ENCODE results near the gene WDFY2. TPM values are rescaled to one million over a fixed set of nuclear protein-coding genes. Genes with fewer than 3 reads are reported as not detected.

WDFY2 gene
- total and polyA plus RNA-seq, 4 donors = 3.4 to 10.5 (median 5.8) TPM

- WGBS = 74% methylated on average over 2 of the region's 2 CpGs
- Histone ChIP-seq H3K27me3 (ENCODE audit: control insufficient read depth in 4 of 4, insufficient read depth in 4 of 4, low read length in 3 of 4) (no peaks in the 10 kb centered on the region), H3K36me3 (ENCODE audit: control insufficient read depth in 4 of 4, insufficient read depth in 3 of 4, low read depth in 1 of 4, low read length in 3 of 4) (peaks cover 0 to 2% (median 0%) of the 10 kb centered on the region in 4 donors), H3K9ac (ENCODE audit: low read depth in 1 of 2, low read length in 2 of 2) (no peak overlapping the region), H3K4me3 (ENCODE audit: low read depth in 1 of 3, low read length in 3 of 3) (no peak overlapping the region), H3K27ac (ENCODE audit: low read depth in 1 of 2, low read length in 2 of 2) (no peak overlapping the region), H3K4me1 (ENCODE audit: control insufficient read depth in 4 of 4, insufficient read depth in 4 of 4, low read length in 3 of 4) (peaks cover 0 to 9% (median 6%) of the 10 kb centered on the region in 4 donors), H3K9me3 (ENCODE audit: control insufficient read depth in 4 of 4, low read length in 3 of 4) (no peaks in the 10 kb centered on the region)
- TF ChIP-seq ATF3 (IDR thresholded peaks at IDR 0.05) (no peak), YY1 (IDR thresholded peaks at IDR 0.05) (no peak), SP1 (IDR thresholded peaks at IDR 0.05) (no peak), RXRA (IDR thresholded peaks at IDR 0.05) (no peak), HNF4A (conservative IDR thresholded peaks at IDR 0.05) (no peak), NR2F2 (IDR thresholded peaks at IDR 0.05) (no peak), GABPA (IDR thresholded peaks at IDR 0.05 in 1 of 2, conservative IDR thresholded peaks at IDR 0.05 in 1 of 2) (no peak), HNF4G (IDR thresholded peaks at IDR 0.05) (no peak), FOXA1 (IDR thresholded peaks at IDR 0.05) (no peak), FOXA2 (IDR thresholded peaks at IDR 0.05) (no peak), JUND (IDR thresholded peaks at IDR 0.05) (no peak), EGR1 (IDR thresholded peaks at IDR 0.05; ENCODE audit: low read depth in 2 of 2) (no peak), TAF1 (conservative IDR thresholded peaks at IDR 0.05) (no peak), CTCF (IDR thresholded peaks at IDR 0.05; ENCODE audit: low read depth, low read length, missing input control) (no peak), RAD21 (IDR thresholded peaks at IDR 0.05) (no peak), MAX (IDR thresholded peaks at IDR 0.05) (no peak), ZBTB33 (IDR thresholded peaks at IDR 0.05) (no peak), REST (IDR thresholded peaks at IDR 0.05) (no peak)
- DNase-seq (ENCODE audit: low spot score) = no peak
Observed at GRCh38 chr13:51673165-51673564, 88.9 kb downstream of the WDFY2 start.
